Measurements from ENCODE around the gene GPATCH1.

The GPATCH1 gene

DNA sequence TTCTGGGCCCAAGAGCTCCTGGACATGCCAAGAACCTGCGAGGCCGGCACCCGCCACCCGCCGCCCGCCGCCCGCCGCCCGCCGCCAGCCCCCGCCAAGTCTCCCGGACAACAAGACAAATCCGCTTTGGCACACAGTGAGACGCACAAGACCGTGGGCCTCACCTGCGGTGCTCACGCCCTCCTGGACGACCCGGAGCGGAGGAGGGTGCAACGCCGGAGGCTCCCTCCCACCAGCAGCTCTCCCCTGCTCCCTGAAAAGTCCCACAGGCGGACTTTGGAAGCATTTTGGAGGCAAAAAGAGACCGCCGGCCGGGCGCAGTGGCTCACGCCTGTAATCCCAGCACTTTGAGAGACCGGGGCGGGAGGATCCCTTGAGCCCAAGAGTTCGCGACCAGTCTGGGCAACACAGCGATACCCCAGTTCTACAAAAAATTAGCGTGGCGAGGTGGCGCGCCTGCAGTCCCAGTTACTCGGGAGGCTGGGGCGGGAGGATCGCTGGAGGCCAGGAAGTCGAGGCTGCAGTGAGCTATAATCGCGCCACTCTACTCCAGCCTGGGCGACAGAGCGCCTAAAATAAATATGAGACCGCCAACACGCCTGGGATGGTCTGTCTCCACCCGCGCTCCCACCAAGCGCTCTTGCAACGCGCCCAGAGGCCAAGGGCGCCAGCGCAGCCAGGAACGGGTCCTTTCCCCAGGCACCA is 17.1 kb upstream of the GPATCH1 start:
- TF ChIP-seq, protein P1, sequence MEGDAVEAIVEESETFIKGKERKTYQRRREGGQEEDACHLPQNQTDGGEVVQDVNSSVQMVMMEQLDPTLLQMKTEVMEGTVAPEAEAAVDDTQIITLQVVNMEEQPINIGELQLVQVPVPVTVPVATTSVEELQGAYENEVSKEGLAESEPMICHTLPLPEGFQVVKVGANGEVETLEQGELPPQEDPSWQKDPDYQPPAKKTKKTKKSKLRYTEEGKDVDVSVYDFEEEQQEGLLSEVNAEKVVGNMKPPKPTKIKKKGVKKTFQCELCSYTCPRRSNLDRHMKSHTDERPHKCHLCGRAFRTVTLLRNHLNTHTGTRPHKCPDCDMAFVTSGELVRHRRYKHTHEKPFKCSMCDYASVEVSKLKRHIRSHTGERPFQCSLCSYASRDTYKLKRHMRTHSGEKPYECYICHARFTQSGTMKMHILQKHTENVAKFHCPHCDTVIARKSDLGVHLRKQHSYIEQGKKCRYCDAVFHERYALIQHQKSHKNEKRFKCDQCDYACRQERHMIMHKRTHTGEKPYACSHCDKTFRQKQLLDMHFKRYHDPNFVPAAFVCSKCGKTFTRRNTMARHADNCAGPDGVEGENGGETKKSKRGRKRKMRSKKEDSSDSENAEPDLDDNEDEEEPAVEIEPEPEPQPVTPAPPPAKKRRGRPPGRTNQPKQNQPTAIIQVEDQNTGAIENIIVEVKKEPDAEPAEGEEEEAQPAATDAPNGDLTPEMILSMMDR (IDR thresholded peaks at IDR 0.05; ENCODE audit: low read depth, low read length, missing control alignments), result no peak
- in situ Hi-C loops (cut with HindIII; ENCODE audit: low sequenced_read_pairs), result no loop called here
- peak overlapping the region; percentile 47 for H3K4me3 ChIP-seq (ENCODE audit: low read depth, low read length)
- no peak for DNase-seq (ENCODE audit: low read depth)

DNA sequence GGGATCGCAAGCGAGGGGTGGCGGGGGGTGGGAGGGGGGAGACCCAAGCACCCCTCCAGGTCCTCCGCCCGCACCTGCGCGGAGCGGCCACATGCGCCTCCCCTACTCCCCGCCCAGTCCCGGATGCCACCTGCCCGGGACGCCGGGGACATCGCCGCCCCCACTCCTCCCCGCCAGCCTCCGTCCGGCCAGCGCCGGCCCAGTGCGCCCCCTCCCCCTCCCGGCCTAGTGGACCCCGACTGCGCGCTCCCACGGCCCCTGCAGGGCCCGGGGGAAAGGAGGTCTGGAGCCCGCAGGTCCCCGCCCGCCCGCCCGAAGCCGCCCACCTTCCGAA is 16.6 kb upstream of the GPATCH1 start:
- in situ Hi-C loops (cut with HindIII; ENCODE audit: low sequenced_read_pairs), result no loop called here

DNA sequence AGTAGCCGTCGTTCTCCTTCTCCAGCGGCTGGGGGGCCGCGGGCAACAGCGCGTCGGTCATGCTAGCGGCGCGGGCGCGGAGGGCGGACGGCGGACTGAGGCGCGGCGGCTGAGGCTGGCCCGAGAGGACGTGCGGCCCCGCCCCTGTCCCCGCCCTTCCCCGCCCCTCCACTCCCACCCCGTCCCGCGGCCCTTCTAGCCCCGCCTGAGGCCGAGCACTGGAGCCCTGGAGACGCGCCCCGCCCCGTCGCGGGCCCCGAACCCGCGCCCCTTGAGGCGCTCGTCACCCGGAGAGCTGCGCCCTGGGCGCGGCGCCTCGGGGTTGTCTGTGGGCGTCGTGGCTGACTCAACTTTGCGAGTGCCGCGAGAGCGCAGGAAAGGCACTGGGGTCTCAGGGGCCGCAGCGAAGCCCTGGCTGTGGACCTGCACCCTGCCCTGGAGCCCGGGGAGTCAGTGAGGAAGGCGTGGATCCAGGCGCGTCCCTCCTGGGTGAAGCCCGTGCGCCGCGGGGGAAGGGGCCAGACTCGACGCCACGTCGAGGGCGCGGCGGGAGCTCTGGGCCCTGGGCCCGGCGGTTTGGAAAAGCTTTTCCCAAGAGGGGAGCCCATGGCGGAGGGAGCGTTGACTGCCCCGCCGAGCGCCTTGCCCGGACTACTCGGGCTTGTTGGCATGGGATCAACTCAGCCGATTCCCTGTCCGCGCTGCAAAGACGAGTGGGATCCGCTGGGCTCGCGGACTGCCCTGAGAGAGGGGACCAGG is 16.0 kb upstream of the GPATCH1 start, which contains the start of gene RHPN2:
Gene RHPN2, minus strand, starts transcription at position 97 of the 759 bp plus-strand sequence. Its CDS starts 36 bp downstream, at position 61.
- in situ Hi-C loops (cut with HindIII; ENCODE audit: low sequenced_read_pairs), result no loop called here
- TF ChIP-seq, protein P1 (IDR thresholded peaks at IDR 0.05; ENCODE audit: low read depth, low read length, missing control alignments), result no peak
- peak within 1 kb of the TSS; percentile 47 for H3K4me3 ChIP-seq (ENCODE audit: low read depth, low read length)
- no peak for DNase-seq (ENCODE audit: low read depth)

More for the DNA sequence above, 16.6 kb upstream of the GPATCH1 start:
- TF ChIP-seq, protein P1 (IDR thresholded peaks at IDR 0.05; ENCODE audit: low read depth, low read length, missing control alignments), result no peak
- no peak for DNase-seq (ENCODE audit: low read depth)
- peak overlapping the region; percentile 47 for H3K4me3 ChIP-seq (ENCODE audit: low read depth, low read length)

DNA sequence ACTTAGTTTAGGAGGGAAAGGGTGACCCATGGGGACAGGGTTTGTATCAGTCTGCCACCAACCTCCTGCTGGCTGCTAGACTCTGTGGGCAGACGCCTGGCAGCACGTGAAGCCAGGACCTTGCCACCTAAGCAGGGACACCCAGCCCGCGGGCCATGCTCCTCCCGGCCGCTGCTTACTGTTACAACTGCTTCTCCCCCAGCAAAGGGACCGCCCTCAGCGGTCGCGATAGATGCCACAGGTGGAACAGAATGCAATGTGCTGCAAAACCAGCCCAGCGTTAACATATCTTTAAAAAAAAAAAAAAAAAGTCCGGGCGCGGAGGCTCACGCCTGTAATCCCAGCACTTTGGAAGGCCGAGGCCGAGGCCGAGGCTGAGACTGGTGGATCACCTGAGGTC is 14.4 kb upstream of the GPATCH1 start:
- in situ Hi-C loops (cut with HindIII; ENCODE audit: low sequenced_read_pairs), result no loop called here
- H3K4me3 ChIP-seq (ENCODE audit: low read depth, low read length), result no peak overlapping the region
- TF ChIP-seq, protein P1 (IDR thresholded peaks at IDR 0.05; ENCODE audit: low read depth, low read length, missing control alignments), result no peak
- no peak for DNase-seq (ENCODE audit: low read depth)

DNA sequence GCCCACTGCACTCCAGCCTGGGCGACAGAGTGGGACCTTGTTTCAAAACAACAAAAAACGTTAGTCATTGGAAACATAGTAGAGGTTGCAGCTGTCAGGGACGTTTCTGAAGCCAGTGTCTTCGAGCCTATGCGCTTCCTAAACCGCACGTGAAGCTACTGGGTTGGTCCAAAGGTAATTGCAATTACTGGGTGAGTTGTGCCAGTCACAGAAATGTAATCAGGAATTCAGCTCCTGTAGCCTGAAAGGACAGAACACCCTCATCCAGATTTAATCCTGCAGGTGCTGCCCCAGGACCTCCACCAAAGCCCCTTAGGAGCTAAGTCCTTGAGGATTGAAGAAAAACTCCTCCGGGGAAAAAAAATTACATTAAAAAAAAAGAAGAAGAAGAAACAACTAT is 13.9 kb upstream of the GPATCH1 start:
- no peak overlapping the region for H3K4me3 ChIP-seq (ENCODE audit: low read depth, low read length)
- DNase-seq (ENCODE audit: low read depth), result no peak
- TF ChIP-seq, protein P1 (IDR thresholded peaks at IDR 0.05; ENCODE audit: low read depth, low read length, missing control alignments), result no peak
- in situ Hi-C loops (cut with HindIII; ENCODE audit: low sequenced_read_pairs), result no loop called here

DNA sequence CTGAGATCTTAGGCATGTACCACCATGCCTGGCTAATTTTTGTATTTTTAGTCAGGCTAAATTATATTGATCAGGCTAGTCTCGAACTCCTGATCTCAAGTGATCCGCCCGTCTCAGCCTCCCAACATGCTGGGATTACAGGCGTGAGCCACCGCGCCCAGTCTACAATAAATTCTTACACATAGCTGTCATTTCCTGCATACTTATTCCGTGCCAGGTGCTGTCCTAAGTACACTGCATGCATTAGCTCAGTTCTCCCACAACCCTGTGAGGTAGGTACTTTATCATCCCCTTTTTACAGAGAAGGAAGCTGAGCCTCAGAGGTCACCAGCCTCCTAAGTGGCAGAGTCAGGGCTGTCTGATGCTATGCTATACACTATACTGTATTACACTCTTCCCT is 9.1 kb upstream of the GPATCH1 start:
- in situ Hi-C loops (cut with HindIII; ENCODE audit: low sequenced_read_pairs), result no loop called here
- no peak for DNase-seq (ENCODE audit: low read depth)
- no peak overlapping the region for H3K4me3 ChIP-seq (ENCODE audit: low read depth, low read length)
- TF ChIP-seq, protein P1 (IDR thresholded peaks at IDR 0.05; ENCODE audit: low read depth, low read length, missing control alignments), result no peak
